Measurements from ENCODE around the gene GYS1.
A peak's percentile ranks its signal among the peaks of the same experiment; 100 is the strongest.
"Not testable (repeated sequence)": the region's sequence is repeated elsewhere in the genome, so short reads cannot be mapped to it uniquely, and the experiment has no call there.

GYS1 gene

GRCh38 chr19:48993175-48994034 is at the start of gene GYS1, which contains the start of gene RUVBL2:
Gene GYS1 (minus strand): TSS chr19:48993309. CDS start chr19:48993112, 197 bp downstream.
Gene RUVBL2 (plus strand): TSS chr19:48993887. CDS start chr19:48993912, 25 bp downstream.
- FAIRE-seq, result peak; percentile 99

- not testable (repeated sequence) for FAIRE-seq
These were observed 49.6 kb upstream of the GYS1 start for GRCh38 chr19:49042666-49043065.

GRCh38 chr19:49042177-49042576 is 49.1 kb upstream of the GYS1 start:
- FAIRE-seq, result no peak

- FAIRE-seq, result not testable (repeated sequence)
These were observed 46.6 kb upstream of the GYS1 start for GRCh38 chr19:49039736-49040135.

GRCh38 chr19:49038557-49039276 is 45.6 kb upstream of the GYS1 start:
- FAIRE-seq, result not testable (repeated sequence)

GRCh38 chr19:49038111-49038510 is 45.0 kb upstream of the GYS1 start:
- FAIRE-seq, result not testable (repeated sequence)

GRCh38 chr19:49036815-49037214 is 43.7 kb upstream of the GYS1 start, which contains the start of gene CGB1:
Gene CGB1 (minus strand): TSS chr19:49036895. CDS start chr19:49036711, 184 bp downstream.
- FAIRE-seq, result not testable (repeated sequence)

GRCh38 chr19:49031642-49032301 is 38.7 kb upstream of the GYS1 start, which contains the start of gene CGB2:
Gene CGB2 (plus strand): TSS chr19:49031890. CDS start chr19:49032096, 206 bp downstream.
- not testable (repeated sequence) for FAIRE-seq

- not testable (repeated sequence) for FAIRE-seq
These were observed 37.2 kb upstream of the GYS1 start for GRCh38 chr19:49030323-49030722.

- not testable (repeated sequence) for FAIRE-seq
These were observed 36.6 kb upstream of the GYS1 start for GRCh38 chr19:49029749-49030148.

GRCh38 chr19:49028686-49029085 is 35.6 kb upstream of the GYS1 start:
- FAIRE-seq, result not testable (repeated sequence)

GRCh38 chr19:49025599-49025998 is 32.5 kb upstream of the GYS1 start:
- not testable (repeated sequence) for FAIRE-seq

GRCh38 chr19:49025088-49025487 is 32.0 kb upstream of the GYS1 start:
- FAIRE-seq, result not testable (repeated sequence)

- FAIRE-seq, result not testable (repeated sequence)
These were observed 31.1 kb upstream of the GYS1 start, which contains the start of gene CGB3 for GRCh38 chr19:49024233-49024632. Gene CGB3 (minus strand): TSS chr19:49024333. CDS start chr19:49023971, 362 bp downstream.

GRCh38 chr19:49022116-49022515 is 29.0 kb upstream of the GYS1 start:
- no peak for FAIRE-seq

- no peak for FAIRE-seq
These were observed 28.1 kb upstream of the GYS1 start for GRCh38 chr19:49020931-49021895.

- FAIRE-seq, result no peak
These were observed 27.2 kb upstream of the GYS1 start for GRCh38 chr19:49020342-49020741.

GRCh38 chr19:49019242-49019932 is 26.3 kb upstream of the GYS1 start:
- no peak for FAIRE-seq

- FAIRE-seq, result not testable (repeated sequence)
These were observed 25.5 kb upstream of the GYS1 start for GRCh38 chr19:49018388-49019241.
